GM19395 (cell line): ENCODE data around the gene ZNF433.
A peak's percentile ranks its signal among the peaks of the same experiment; 100 is the strongest.
"Not testable (repeated sequence)": the region's sequence is repeated elsewhere in the genome, so short reads cannot be mapped to it uniquely, and the experiment has no call there.

Source experiments
- ATAC-seq: cut with Tn5 transposase; IDR thresholded peaks from one replicate; pipeline ENCODE4 v1.9.1; 2021; ENCODE audit warnings: mild to moderate bottlenecking, moderate library complexity; ENCODE audit not compliant: unreplicated experiment

Gene ZNF433

DNA sequence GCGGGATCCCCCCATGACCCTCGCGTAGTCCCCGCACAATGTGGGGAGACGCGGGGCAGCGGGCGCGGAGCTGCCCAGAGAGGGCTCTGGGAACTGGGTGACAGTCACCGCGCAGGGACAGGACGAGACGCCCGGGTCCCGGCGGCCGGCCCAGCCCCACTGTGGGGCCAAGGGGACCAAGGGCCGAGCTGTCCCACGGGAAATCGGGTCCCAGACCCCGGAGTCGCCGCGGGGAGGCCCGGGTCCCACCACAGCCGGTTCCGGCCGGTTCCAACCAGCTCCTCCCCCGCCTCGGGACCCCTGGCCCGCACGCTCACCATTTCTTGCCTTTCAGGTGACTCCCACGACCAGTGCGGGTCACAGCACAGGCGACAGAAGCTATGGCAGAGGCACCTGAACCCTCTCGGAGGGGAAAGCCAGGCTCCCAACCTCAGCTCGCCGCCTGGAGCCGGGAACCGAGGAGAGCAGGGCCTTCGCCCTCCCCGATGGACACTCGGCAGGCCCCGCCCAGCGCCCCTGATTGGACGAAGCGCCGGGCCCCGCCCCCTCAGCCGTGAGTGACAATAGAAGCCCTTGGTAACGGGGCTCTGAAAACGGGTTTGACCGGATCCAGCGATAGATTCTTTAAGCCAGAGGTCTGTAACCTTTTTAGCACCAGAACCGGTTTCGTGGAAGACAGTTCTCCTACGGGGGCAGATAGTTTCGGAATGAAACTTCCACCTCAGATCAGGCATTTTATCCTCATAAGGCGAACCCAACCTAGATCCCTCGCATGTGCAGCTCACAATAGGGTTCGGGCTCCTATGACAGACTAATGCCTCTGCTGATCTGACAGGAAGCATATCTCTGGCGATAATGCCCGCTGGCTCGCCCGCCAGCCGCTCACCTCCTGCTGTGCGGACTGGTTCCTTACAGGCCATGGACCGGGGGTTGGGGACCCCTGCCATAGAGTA, at the start of gene ZNF433:
Gene ZNF433 (minus strand): TSS at position 460 of the 953 bp plus-strand sequence. CDS start 140 bp downstream, at position 320.
- peak; percentile 90 for ATAC-seq

DNA sequence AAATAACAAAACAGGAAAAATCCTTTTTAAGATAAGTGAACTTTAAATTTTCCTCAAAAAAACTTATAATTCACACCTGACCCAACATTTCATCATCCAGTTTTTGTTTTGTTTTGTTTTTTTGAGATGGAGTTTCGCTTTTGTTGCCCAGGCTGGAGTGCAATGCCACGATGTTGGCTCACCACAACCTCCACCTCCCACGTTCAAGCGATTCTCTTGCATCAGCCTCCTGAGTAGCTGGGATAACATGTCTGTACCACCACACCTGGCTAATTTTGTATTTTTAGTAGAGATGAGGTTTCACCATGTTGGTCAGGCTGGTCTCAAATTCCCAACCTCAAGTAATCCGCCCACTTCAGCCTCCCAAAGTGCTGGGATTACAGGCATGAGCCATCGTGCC, 47.9 kb upstream of the ZNF433 start:
- not testable (repeated sequence) for ATAC-seq

DNA sequence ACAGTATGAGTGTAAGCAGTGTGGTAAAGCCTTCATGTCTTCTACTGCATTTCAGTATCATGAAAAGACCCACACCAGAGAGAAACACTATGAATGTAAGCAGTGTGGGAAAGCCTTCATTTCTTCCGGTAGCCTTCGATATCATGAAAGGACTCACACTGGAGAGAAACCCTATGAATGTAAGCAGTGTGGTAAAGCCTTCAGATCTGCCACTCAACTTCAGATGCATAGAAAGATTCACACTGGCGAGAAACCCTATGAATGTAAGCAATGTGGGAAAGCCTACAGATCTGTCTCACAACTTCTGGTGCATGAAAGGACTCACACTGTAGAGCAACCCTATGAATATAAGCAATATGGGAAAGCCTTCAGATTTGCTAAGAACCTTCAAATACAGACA, 41.9 kb upstream of the ZNF433 start:
- no peak for ATAC-seq

DNA sequence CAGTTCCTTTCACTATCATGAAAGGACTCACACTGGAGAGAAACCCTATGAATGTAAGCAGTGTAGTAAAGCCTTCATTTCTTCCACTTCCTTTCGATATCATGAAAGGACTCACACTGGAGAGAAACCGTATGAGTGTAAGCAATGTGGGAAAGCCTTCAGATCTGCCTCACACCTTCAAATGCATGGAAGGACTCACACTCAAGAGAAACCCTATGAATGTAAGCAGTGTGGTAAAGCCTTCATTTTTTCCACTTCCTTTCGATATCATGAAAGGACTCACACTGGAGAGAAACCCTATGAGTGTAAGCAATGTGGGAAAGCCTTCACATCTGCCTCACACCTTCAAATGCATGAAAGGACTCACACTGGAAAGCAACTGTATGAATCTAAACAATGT, 40.9 kb upstream of the ZNF433 start:
- ATAC-seq = not testable (repeated sequence)

DNA sequence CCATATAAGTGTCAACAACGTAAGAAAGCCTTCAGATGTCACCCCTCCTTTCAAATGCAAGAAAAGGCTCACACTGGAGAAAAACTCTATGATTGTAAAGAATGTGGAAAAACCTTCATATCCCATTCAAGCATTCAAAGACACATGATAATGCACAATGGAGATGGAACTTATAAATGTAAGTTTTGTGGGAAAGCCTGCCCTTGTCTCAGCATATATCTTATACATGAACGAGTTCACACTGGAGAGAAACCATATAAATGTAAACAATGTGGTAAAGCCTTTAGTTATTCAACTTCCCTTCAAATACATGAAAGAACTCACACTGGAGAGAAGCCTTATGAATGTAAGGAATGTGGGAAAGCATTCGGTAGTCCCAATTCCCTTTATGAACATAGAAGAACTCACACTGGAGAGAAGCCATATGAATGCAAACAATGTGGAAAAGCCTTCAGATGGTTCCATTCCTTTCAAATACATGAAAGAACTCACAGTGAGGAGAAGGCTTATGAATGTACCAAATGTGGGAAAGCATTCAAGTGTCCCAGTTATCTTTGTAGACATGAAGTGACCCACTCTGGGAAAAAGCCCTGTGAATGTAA, 40.2 kb upstream of the ZNF433 start:
- ATAC-seq = no peak

DNA sequence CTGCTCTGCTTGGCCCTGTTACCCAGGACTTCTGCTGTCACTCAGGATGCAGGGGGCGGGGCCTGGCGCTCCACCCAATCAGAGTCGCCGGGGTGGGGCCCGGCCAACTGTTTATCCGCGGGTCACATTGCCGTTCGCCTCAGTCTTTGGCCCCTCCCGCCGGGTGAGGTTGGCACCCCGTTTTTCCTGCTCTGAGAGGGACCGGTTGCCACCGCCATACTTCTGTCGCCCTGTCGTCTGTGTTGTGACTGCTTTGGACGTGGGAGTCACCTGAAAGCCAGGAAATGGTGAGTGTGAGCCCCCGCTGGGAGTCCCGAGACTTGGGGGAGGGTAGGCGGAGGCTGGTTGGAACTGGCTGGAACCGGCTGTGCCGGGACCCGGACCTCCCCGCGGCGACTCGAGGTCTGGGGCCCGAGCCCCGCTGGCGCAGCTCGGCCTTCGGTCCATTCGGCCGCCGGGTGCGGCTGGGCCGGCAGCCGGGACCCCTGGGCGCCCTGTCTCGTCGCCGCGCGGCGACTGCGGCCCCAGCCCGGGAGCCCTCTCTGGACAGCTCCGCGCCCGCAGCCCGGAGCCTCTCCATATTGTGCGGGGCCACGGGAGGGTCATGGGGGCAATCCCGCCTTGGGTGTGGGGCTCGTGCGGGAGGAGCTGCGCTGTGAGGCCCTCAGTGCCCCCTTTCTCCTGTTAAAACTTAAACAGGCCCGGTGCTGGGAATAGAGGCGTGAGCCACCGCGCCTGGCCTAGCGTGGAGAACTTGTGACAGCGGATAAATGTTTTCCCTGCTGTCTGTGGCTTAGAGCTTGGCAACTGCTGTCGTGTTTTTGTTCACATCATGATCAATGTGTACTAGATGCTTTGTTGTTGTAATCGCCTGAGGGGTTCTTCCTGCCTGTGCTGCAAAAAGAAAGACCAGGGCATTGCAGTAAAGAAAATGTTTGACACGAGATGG, 29.4 kb upstream of the ZNF433 start, which contains the start of gene ZNF844:
Gene ZNF844 (plus strand): TSS at position 142 of the 949 bp plus-strand sequence. CDS start 143 bp downstream, at position 285.
- peak; percentile 71 for ATAC-seq

DNA sequence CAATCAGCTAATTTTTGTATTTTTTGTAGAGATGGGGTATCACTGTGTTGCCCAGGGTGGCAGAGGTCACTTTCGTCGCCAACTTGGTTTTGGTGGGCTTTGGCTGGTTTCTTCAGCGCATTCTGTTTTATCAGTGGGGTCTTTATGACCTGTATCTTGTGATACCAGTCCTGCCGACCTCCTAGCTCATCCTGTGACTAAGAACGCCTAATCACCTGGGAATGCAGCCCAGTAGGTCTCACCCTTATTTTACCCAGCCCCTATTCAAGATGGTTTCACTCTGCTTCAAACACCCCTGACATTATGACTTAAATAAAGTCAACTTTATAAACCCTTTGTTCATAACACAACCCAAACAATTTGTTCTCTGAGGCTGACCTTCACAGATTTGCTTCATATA, 20.3 kb upstream of the ZNF433 start:
- no peak for ATAC-seq

DNA sequence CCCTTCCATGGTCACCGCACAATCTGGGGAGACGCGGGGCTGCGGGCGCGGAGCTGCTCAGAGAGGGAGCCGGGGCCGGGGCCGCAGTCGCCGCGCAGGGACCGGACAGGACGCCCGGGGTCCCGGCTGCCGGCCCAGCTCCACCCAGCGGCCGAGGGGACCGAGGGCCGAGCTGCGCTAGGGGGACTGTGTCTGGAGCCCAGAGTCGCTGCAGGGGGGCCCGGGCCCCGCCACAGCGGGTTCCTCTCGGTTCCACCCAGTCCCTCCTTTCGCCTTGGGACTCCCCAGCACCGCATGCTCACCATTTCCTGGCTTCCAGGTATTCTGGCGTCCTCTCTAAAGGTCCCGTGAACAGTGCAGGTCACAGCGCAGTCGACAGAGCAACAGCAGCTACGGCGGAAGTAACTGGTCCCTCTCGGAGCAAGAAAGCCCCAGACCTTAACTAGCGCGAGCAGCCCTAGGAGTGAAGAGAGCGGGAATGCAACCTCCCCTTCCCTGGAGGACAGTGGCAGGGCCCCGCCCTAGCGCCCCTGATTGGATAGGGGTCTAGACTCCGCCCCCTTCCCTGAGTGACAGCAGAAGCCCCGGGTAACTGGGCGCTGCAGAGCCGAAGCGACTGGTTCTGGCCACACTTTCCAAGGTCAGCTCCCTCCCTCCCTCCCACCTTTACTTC, 17.2 kb upstream of the ZNF433 start, which contains the start of gene ZNF878:
Gene ZNF878 (minus strand): TSS at position 465 of the 673 bp plus-strand sequence. CDS start 160 bp downstream, at position 305.
- peak; percentile 94 for ATAC-seq

DNA sequence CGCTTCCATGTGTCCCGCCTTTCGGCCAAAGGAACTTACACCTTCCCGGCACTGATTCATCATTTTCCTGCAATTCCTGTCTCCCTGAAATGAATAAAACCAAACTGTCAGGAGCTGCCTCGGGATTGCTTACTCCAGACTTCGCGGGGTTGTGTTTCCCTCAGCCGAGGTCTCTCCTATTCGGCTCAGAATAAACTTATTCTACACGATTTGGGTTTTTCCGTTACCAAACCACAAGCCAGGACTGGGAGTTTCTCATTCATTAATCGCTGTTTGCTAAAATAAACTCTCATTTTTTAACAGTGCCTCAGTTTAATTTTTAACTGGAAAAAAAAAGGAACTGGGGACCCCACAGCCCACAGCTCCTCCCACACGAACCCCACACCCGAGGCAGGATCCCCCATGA, 16.6 kb upstream of the ZNF433 start:
- no peak for ATAC-seq

DNA sequence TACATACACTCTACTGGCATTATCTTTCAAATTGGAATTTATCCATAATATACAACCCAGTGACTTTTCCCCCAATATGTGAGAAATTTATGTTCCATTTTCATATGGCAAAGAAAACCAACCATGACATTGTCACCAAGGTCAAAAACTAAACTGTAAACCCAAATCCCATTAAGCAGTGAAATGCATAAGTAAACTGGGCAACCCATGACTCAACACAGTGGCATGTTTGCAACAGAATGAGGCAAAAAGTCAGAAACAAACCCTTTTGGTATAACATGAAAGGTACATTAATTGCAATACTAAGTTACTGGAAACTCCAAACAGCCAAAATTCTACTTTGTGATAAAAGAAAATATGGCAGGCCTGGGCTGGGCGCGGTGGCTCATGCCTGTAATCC, 12.4 kb upstream of the ZNF433 start:
- ATAC-seq = no peak

DNA sequence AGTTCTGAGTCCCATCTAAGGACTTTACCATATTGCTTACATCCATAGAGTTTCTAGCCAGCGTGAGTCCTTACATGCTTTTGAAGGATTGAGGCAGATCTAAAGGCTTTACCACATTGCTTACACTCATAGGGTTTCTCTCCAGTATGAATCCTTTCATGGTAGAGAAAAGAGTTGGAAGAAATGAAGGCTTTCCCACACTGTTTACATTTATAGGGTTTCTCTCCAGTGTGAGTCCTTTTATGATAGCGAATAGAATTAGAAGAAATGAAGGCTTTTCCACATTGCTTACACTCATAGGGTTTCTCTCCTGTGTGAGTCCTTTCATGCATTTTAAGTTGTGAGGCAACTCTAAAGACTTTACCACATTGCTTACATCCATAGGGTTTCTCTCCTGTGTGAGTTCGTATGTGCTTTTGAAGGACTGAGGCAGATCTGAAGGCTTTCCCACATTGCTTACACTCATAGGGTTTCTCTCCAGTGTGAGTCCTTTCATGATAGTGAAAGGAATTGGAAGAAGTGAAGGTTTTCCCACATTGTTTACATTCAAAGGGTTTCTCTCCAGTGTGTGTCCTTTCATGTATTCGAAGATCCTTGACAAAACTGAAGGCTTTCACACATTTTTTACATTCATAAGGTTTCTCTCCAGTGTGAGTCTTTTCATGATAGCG, 8.4 kb upstream of the ZNF433 start:
- ATAC-seq = no peak

DNA sequence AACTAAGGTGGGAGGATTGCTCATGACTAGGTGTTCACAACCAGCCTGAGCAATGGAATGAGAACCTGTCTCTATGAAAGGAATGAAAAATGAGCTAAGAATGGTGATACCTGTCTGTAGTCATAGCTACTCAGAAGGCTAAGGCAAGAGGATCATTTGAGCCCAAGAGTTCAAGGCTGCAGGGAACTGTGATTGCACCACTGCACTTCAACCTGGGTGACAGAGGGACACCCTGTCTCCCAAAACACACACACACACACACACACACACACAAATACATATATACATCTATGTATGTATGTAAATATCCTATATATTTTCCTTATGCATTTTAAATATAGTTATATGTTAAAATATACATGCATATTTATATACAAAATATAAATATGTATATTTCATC, 7.4 kb upstream of the ZNF433 start:
- ATAC-seq = no peak

DNA sequence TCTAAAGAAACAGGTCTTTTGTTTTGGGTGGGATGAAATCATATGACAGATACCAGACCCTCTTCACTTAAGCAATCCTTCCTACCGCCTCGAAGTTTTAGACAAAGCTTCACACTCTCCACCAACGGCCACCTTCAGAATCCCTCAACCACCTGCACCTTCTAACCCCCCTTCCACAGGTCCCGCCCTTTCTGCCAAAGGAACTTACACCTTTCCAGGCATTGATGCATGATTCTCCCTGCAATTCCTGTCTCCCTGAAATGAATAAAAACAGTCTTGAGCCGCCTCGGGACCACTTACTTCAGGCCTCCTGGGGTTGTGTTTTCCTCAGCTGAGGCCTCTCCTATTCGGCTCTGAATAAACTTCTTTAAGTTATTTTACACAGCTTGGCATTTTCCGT, 859 bp downstream of the ZNF433 start:
- ATAC-seq = no peak

DNA sequence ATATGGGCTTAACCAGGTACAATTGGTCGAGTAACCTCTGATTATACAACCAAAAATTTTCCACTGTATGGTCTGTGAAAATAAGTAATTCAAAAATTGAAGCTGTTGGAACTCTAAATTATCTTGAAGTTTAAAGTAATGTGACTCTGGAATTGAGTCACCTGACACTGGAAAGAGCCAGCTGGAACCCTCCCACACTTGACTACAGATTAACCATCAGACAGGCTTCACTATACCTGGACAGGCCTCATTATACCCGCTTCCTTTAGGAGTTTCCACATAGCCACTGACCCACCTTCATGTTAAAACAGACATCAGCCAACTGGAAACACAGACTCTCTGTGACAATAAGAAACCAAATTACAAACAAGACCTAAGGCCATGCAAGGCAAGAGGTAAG, 1.3 kb downstream of the ZNF433 start:
- no peak for ATAC-seq

DNA sequence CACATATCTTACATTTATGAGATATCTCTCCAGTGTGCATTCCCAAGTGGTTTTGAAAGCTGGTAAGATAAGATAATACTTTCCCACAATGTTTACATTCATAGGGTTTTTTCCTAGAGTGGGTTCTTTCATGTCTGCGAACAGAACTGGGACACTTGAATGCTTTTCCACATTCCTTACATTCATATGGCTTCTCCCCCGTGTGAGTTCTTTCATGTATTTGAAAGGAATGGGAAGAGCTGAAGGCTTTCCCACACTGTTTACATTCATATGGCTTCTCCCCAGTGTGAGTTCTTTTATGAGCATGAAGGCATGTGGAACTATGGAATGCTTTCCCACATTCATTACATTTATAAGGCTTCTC, 19.7 kb downstream of the ZNF433 start:
- ATAC-seq = no peak

DNA sequence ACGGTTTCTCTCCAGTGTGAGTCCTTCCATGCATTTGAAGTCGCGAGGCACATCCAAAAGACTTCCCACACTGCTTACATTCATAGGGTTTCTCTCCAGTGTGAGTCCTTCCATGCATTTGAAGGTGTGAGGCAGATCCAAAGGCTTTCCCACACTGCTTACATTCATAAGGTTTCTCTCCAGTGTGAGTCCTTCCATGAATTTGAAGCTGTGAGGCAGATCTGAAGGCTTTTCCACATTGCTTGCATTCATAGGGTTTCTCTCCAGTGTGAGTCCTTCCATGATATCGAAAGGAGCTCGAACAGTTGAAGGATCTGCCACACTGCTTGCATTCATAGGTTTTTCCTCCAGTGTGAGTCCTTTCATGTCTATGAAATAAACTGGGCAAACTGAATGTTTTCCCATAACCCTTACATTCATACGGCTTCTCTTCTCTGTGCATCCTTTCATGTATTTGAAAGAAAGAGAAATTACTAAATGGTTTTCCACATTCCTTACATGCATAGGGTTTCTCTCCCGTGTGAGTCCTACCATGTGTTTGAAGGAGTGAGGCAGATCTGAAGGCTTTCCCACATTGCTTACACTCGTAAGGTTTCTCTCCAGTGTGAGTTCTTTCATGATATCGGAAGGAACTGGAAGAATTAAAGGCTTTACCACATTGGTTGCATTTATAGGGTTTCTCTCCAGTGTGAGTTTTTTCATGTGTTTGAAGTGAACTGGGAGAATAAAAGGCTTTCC, 20.3 kb downstream of the ZNF433 start:
- ATAC-seq = no peak

DNA sequence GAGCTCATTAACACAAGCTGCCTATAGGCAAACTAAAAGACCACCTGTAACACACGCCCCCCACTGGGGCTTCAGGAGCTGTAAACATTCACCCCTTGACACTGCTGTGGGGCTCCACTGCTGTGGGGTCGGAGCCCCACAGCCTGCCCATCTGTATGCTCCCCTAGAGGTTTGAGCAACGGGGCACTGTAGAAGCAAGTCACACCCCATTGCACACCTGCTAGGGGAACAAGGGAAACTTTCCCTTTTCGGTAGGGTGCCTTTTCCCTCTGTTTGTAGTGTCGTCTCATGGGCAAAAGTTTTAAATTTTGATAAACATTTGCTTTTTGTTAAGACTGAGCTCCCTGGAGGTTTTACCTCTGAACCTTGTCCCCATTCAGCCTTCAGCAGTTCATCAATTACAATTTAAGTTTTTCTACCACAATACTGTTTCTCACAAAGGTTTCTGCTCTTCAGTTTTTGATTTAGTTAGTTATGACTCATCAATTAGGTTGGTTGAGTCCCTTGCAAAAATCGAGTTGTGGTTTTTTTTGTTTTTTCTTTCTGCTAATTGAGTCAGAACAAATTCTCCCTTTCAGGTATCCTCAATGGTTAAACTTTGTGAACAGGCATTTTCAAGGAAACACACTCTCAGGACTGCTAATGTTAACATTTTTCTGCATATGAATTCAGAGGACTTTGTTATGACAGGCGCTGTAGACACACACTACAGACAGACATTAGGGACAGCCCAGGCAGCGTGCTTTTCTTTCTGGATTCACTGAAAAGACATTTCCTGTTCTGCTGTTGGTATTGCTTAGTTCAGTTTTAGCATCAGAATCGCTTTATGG, 35.1 kb downstream of the ZNF433 start:
- no peak for ATAC-seq

DNA sequence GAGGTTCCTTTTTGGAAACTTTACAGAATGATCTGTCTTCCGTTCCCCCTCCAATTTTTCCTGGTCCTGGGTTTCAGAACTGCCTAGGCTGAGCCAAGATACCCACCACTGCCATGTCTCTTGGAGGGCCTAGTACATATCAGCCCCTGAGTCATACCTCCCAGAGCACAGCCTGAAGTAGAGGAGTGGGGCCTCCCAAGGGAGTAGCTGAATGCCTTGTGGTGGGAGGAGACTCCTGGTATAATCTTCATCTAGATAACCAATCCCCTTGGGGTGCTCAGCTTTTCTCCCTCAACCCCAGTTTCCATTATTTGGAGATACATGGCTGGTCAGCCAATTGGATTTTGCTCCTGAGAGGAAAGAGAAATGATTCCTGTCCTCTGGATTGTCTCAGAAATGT, 40.3 kb downstream of the ZNF433 start:
- ATAC-seq = no peak
